Measurements from ENCODE around the gene BCAR1.

The BCAR1 gene

DNA sequence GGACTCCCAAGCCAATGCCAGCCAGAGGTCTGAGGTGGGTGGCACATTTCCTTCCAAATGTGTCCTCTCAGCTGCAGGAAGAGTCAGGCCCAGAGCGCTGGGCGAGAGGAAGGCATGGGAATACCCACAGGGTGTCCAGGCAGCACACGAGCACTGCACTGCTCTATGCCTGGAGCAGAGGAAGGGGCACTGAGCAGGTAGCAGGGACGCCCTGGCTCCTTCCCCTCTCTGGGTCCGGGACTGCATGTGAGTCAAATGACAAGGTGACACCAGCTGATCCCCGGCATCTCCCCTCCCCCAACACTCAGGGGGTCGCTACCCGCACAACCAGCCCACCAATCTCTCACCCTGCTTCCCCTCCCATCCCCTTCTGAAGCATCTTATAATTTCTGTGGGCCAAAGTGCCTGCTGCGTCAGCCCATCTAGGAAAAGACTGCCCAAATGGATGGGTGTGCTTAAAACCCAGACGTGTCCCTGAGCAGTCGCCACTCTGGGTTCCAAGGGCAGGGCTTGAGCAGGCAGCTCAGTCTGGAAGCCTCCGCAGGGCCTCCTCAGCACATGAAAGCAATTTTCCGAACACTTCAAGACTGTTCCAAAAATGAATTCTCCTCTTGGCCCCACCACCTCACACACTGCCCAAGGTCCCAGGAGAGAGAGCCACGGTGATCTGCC is 12.0 kb upstream of the BCAR1 start:
- H3K4me1 ChIP-seq (ENCODE audit: control insufficient read depth in 1 of 2, insufficient read depth in 2 of 2, low read length in 2 of 2) = peaks cover 40 to 64% of the 10 kb centered on the region in 2 experiments
- peak overlapping the region; percentile 82 for H3K4me2 ChIP-seq (ENCODE audit: low read length)

DNA sequence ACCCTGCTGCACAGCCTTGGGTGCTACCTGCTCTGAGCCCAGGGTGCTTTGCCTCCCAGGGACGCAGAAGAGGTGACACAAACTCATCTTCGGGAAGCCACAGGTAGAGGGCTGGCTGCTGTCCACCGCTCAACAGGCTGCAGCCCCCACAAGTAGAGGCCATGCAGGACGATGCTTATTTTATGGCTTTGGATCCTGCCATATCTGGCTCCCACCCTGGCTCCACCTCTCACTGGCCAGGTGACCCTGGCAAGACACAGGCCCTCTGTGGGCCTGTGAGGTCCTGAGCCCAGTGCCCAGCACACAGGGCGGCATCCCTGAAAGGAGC is 11.3 kb upstream of the BCAR1 start:
- no peak overlapping the region for H3K4me3 ChIP-seq (ENCODE audit: low read depth, low read length)
- no peak for DNase-seq

More for the DNA sequence above, 12.0 kb upstream of the BCAR1 start:
- no CpG with 5 or more reads among the region's 14 CpGs for WGBS (ENCODE audit: extremely low coverage, insufficient coverage, insufficient read length)
- H4K91ac ChIP-seq (ENCODE audit: low read depth, low read length) = no peak overlapping the region
- H2AK5ac ChIP-seq (ENCODE audit: low read length) = no peak overlapping the region
- H2AFZ ChIP-seq (ENCODE audit: insufficient read depth, low read length, poor library complexity) = no peak overlapping the region
- H3K18ac ChIP-seq (ENCODE audit: low read length) = no peak overlapping the region
- H2BK120ac ChIP-seq (ENCODE audit: insufficient read depth, low read length, poor library complexity) = no peak overlapping the region
- no peak overlapping the region for H3K14ac ChIP-seq (ENCODE audit: low read length)
- no peaks in the 10 kb centered on the region for H3K27me3 ChIP-seq (ENCODE audit: insufficient read depth, low read length)
- no peak overlapping the region for H4K12ac ChIP-seq (ENCODE audit: low read depth, low read length)
- no peak overlapping the region for H2BK5ac ChIP-seq (ENCODE audit: low read depth, low read length, poor library complexity)
- H3K27ac ChIP-seq (ENCODE audit: low read depth, low read length) = no peak overlapping the region
- peak overlapping the region; percentile 97 for H3K4ac ChIP-seq (ENCODE audit: low read depth, low read length)
- peaks cover 27% of the 10 kb centered on the region for H3K79me1 ChIP-seq (ENCODE audit: low read length)
- peaks cover 52% of the 10 kb centered on the region for H3K79me2 ChIP-seq (ENCODE audit: control insufficient read depth, insufficient read depth, low read length, poor library complexity)
- peaks cover 2% of the 10 kb centered on the region for H3K9me3 ChIP-seq (ENCODE audit: insufficient read depth, low read depth, low read length)
- H4K8ac ChIP-seq (ENCODE audit: low read depth, low read length) = no peak overlapping the region
- peaks cover 26 to 30% of the 10 kb centered on the region in 2 experiments for H3K36me3 ChIP-seq (ENCODE audit: control insufficient read depth in 1 of 2, insufficient read depth in 2 of 2, low read length in 2 of 2)
- H2BK12ac ChIP-seq (ENCODE audit: low read length) = peak overlapping the region; percentile 10
- H3K23ac ChIP-seq (ENCODE audit: low read length) = no peak overlapping the region
- H3K4me3 ChIP-seq (ENCODE audit: low read depth, low read length) = no peak overlapping the region
- no peak overlapping the region for H3K9ac ChIP-seq (ENCODE audit: low read length)
- no peak for DNase-seq

DNA sequence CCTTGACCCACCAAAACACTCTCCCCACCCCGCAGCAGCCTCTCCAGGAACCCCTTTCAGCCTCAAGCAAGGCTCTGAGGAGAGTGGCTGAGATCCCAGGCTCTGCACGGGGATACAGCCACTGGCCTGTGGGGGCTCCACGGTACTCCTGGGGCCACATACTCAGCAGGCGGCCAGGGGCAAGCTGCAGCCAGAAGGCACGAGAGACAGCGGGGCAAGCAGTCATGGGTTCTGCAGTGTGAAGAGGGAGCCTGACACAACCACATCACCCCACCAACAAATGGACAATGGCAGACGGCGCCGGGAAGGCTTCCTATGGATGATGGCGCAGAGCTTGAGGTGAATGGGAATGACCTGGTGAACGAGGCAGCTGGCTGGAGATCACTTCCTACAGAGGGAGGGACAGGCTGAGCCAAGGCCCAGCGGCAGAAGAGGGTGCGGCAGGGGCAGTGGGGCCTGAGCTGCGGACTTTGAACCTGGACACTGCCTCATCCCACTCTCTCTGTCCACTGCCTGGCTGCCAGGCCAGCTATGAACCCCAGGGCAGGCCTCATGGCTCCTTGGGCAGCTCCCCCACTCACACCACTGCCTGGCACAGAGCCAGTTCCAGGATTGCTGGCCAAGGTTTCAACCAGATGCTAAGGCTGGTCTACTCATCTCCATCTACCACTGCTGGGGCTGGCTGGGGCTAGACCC is 10.8 kb upstream of the BCAR1 start:
- WGBS (ENCODE audit: extremely low coverage, insufficient coverage, insufficient read length) = no CpG with 5 or more reads among the region's 14 CpGs
- Histone ChIP-seq H3K79me2 (ENCODE audit: control insufficient read depth, insufficient read depth, low read length, poor library complexity) (peaks cover 59% of the 10 kb centered on the region), H2BK5ac (ENCODE audit: low read depth, low read length, poor library complexity) (no peak overlapping the region)

More for the DNA sequence above, 11.3 kb upstream of the BCAR1 start:
- Histone ChIP-seq H3K18ac (ENCODE audit: low read length) (no peak overlapping the region), H3K9ac (ENCODE audit: low read length) (no peak overlapping the region), H2AK5ac (ENCODE audit: low read length) (no peak overlapping the region), H3K4ac (ENCODE audit: low read depth, low read length) (peak overlapping the region; percentile 97), H3K14ac (ENCODE audit: low read length) (no peak overlapping the region), H3K27ac (ENCODE audit: low read depth, low read length) (no peak overlapping the region), H4K12ac (ENCODE audit: low read depth, low read length) (no peak overlapping the region), H4K8ac (ENCODE audit: low read depth, low read length) (no peak overlapping the region), H2BK120ac (ENCODE audit: insufficient read depth, low read length, poor library complexity) (no peak overlapping the region), H4K91ac (ENCODE audit: low read depth, low read length) (no peak overlapping the region), H2BK5ac (ENCODE audit: low read depth, low read length, poor library complexity) (no peak overlapping the region), H3K4me1 (ENCODE audit: control insufficient read depth in 1 of 2, insufficient read depth in 2 of 2, low read length in 2 of 2) (peaks cover 40 to 65% of the 10 kb centered on the region in 2 experiments), H3K36me3 (ENCODE audit: control insufficient read depth in 1 of 2, insufficient read depth in 2 of 2, low read length in 2 of 2) (peaks cover 26 to 30% of the 10 kb centered on the region in 2 experiments), H2BK12ac (ENCODE audit: low read length) (no peak overlapping the region), H3K79me2 (ENCODE audit: control insufficient read depth, insufficient read depth, low read length, poor library complexity) (peaks cover 57% of the 10 kb centered on the region), H3K79me1 (ENCODE audit: low read length) (peaks cover 26% of the 10 kb centered on the region), H3K9me3 (ENCODE audit: insufficient read depth, low read depth, low read length) (peaks cover 2% of the 10 kb centered on the region), H2AFZ (ENCODE audit: insufficient read depth, low read length, poor library complexity) (no peak overlapping the region), H3K4me2 (ENCODE audit: low read length) (no peak overlapping the region), H3K23ac (ENCODE audit: low read length) (no peak overlapping the region), H3K27me3 (ENCODE audit: insufficient read depth, low read length) (no peaks in the 10 kb centered on the region)
- WGBS (ENCODE audit: extremely low coverage, insufficient coverage, insufficient read length) = no CpG with 5 or more reads among the region's 5 CpGs

DNA sequence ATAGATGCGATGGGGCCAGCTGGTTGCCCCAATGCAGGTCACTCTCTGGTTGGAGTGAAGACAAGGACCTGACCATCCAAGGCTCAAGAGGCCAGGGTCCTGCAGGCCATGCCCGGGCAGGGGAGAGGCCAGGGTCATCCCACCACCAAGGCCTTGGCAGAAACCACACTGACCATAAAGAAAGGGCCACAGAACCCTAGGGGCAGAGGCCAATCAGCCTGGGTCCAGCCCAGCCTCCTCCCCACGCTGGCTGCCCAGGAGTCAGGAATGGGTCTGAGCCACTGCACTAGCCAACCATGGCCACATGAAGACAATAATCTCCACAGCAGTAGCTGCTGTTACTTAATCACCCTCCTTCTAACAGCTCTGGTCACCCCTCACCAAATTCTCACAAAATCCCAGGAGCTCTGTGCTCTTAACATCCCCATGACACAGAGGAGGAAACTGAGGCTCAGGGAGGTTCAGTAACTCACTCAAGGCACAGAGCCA is 10.2 kb upstream of the BCAR1 start:
- no peak overlapping the region for H3K4me2 ChIP-seq (ENCODE audit: low read length)
- H2AFZ ChIP-seq (ENCODE audit: insufficient read depth, low read length, poor library complexity) = no peak overlapping the region
- no peak overlapping the region for H4K8ac ChIP-seq (ENCODE audit: low read depth, low read length)
- H2BK5ac ChIP-seq (ENCODE audit: low read depth, low read length, poor library complexity) = no peak overlapping the region
- H3K79me2 ChIP-seq (ENCODE audit: control insufficient read depth, insufficient read depth, low read length, poor library complexity) = peaks cover 65% of the 10 kb centered on the region
- H2BK12ac ChIP-seq (ENCODE audit: low read length) = no peak overlapping the region
- peaks cover 26 to 30% of the 10 kb centered on the region in 2 experiments for H3K36me3 ChIP-seq (ENCODE audit: control insufficient read depth in 1 of 2, insufficient read depth in 2 of 2, low read length in 2 of 2)
- H3K4me1 ChIP-seq (ENCODE audit: control insufficient read depth in 1 of 2, insufficient read depth in 2 of 2, low read length in 2 of 2) = peaks cover 43 to 69% of the 10 kb centered on the region in 2 experiments
- no peak overlapping the region for H3K18ac ChIP-seq (ENCODE audit: low read length)
- H3K4me3 ChIP-seq (ENCODE audit: low read depth, low read length) = no peak overlapping the region
- H4K12ac ChIP-seq (ENCODE audit: low read depth, low read length) = no peak overlapping the region
- peak overlapping the region; percentile 97 for H3K4ac ChIP-seq (ENCODE audit: low read depth, low read length)
- no peak overlapping the region for H3K23ac ChIP-seq (ENCODE audit: low read length)
- H4K91ac ChIP-seq (ENCODE audit: low read depth, low read length) = no peak overlapping the region
- H3K9ac ChIP-seq (ENCODE audit: low read length) = no peak overlapping the region
- WGBS (ENCODE audit: extremely low coverage, insufficient coverage, insufficient read length) = no CpG with 5 or more reads among the region's 3 CpGs
- DNase-seq = no peak
- H2BK120ac ChIP-seq (ENCODE audit: insufficient read depth, low read length, poor library complexity) = no peak overlapping the region
- H3K27ac ChIP-seq (ENCODE audit: low read depth, low read length) = no peak overlapping the region
- H3K14ac ChIP-seq (ENCODE audit: low read length) = no peak overlapping the region
- no peak overlapping the region for H2AK5ac ChIP-seq (ENCODE audit: low read length)
- peaks cover 2% of the 10 kb centered on the region for H3K9me3 ChIP-seq (ENCODE audit: insufficient read depth, low read depth, low read length)
- peaks cover 25% of the 10 kb centered on the region for H3K79me1 ChIP-seq (ENCODE audit: low read length)
- no peaks in the 10 kb centered on the region for H3K27me3 ChIP-seq (ENCODE audit: insufficient read depth, low read length)

More for the DNA sequence above, 10.8 kb upstream of the BCAR1 start:
- Histone ChIP-seq H3K9ac (ENCODE audit: low read length) (no peak overlapping the region), H3K36me3 (ENCODE audit: control insufficient read depth in 1 of 2, insufficient read depth in 2 of 2, low read length in 2 of 2) (peaks cover 26 to 30% of the 10 kb centered on the region in 2 experiments), H3K23ac (ENCODE audit: low read length) (no peak overlapping the region), H4K8ac (ENCODE audit: low read depth, low read length) (no peak overlapping the region), H3K79me1 (ENCODE audit: low read length) (peaks cover 26% of the 10 kb centered on the region), H3K4ac (ENCODE audit: low read depth, low read length) (peak overlapping the region; percentile 97), H3K9me3 (ENCODE audit: insufficient read depth, low read depth, low read length) (peaks cover 2% of the 10 kb centered on the region), H2AFZ (ENCODE audit: insufficient read depth, low read length, poor library complexity) (no peak overlapping the region), H4K12ac (ENCODE audit: low read depth, low read length) (no peak overlapping the region), H3K14ac (ENCODE audit: low read length) (no peak overlapping the region), H4K91ac (ENCODE audit: low read depth, low read length) (no peak overlapping the region), H3K27me3 (ENCODE audit: insufficient read depth, low read length) (no peaks in the 10 kb centered on the region), H2BK120ac (ENCODE audit: insufficient read depth, low read length, poor library complexity) (no peak overlapping the region), H2BK12ac (ENCODE audit: low read length) (no peak overlapping the region), H3K27ac (ENCODE audit: low read depth, low read length) (no peak overlapping the region), H2AK5ac (ENCODE audit: low read length) (no peak overlapping the region), H3K4me2 (ENCODE audit: low read length) (no peak overlapping the region), H3K4me1 (ENCODE audit: control insufficient read depth in 1 of 2, insufficient read depth in 2 of 2, low read length in 2 of 2) (peaks cover 39 to 67% of the 10 kb centered on the region in 2 experiments), H3K4me3 (ENCODE audit: low read depth, low read length) (no peak overlapping the region), H3K18ac (ENCODE audit: low read length) (no peak overlapping the region)
- DNase-seq = no peak
